CD14-positive monocyte (primary cell): ENCODE data around the gene ZNF649. TPM values are rescaled to one million over a fixed set of nuclear protein-coding genes. Genes with fewer than 3 reads are reported as not detected.
"Not testable (repeated sequence)": the region's sequence is repeated elsewhere in the genome, so short reads cannot be mapped to it uniquely, and the experiment has no call there.

Experiments
- DNase-seq, 3 donors: peaks; one replicate each; pipeline ENCODE4 v3.0.0-alpha.2; 2011 to 2022
- H2AFZ ChIP-seq: 2 replicates; pipeline ENCODE4 v1.6.0; 2012; ENCODE audit warnings: mild to moderate bottlenecking, low read depth, low read length, inconsistent platforms; ENCODE audit not compliant: insufficient read depth, poor library complexity, severe bottlenecking
- H3K27ac ChIP-seq, 2 donors: 1 replicate in 1 of 2; 2 replicates in 1 of 2; pipeline ENCODE4 v1.5.1; 2012 to 2013; ENCODE audit warnings: low read length in 2 of 2, control low read depth in 1 of 2, inconsistent platforms in 1 of 2, low read depth in 1 of 2, mild to moderate bottlenecking in 1 of 2
- H3K27me3 ChIP-seq, 2 donors: one replicate each; pipeline versions ENCODE4 v1.6.0 to v1.6.1; 2011 to 2013; ENCODE audit warnings: low read length in 2 of 2; ENCODE audit not compliant: control insufficient read depth in 2 of 2, insufficient read depth in 2 of 2
- H3K36me3 ChIP-seq, 2 donors: replicated peaks in 1 of 2; 1 replicate in 1 of 2; 2 replicates in 1 of 2; pipeline versions ENCODE4 v1.5.1 to v1.6.1; 2012 to 2013; ENCODE audit warnings: low read length in 2 of 2, control low read depth in 1 of 2, inconsistent platforms in 1 of 2, mild to moderate bottlenecking in 1 of 2; ENCODE audit not compliant: insufficient read depth in 2 of 2, control insufficient read depth in 1 of 2
- H3K4me1 ChIP-seq, 2 donors: 1 replicate in 1 of 2; 2 replicates in 1 of 2; pipeline versions ENCODE4 v1.5.1 to v1.6.1; 2012 to 2013; ENCODE audit warnings: low read length in 2 of 2, control low read depth in 1 of 2, inconsistent platforms in 1 of 2, mild to moderate bottlenecking in 1 of 2, moderate library complexity in 1 of 2; ENCODE audit not compliant: insufficient read depth in 2 of 2, control insufficient read depth in 1 of 2
- H3K4me2 ChIP-seq: replicated peaks from 2 replicates; pipeline ENCODE3; 2012; ENCODE audit warnings: low read length, moderate library complexity, mild to moderate bottlenecking; ENCODE audit not compliant: poor library complexity, severe bottlenecking; ENCODE audit errors: extremely low read depth
- H3K4me3 ChIP-seq, 3 experiments: fragments of 200-600 bp in 1 of 3; sonication (generic) in 1 of 3; replicated peaks in 1 of 3; 1 replicate in 2 of 3; 2 replicates in 1 of 3; pipeline ENCODE4 v1.5.1; 2011 to 2013; ENCODE audit warnings: low read length in 3 of 3, mild to moderate bottlenecking in 3 of 3, control low read depth in 2 of 3, low read depth in 2 of 3, inconsistent platforms in 1 of 3, moderate library complexity in 1 of 3
- H3K79me2 ChIP-seq: 2 replicates; pipeline ENCODE4 v1.6.0; 2012; ENCODE audit warnings: mild to moderate bottlenecking, control low read depth, inconsistent platforms, low read length, moderate library complexity; ENCODE audit not compliant: insufficient read depth
- H3K9ac ChIP-seq: 2 replicates; pipeline ENCODE4 v1.6.0; 2017; ENCODE audit warnings: low read length, mild to moderate bottlenecking; ENCODE audit not compliant: insufficient read depth, poor library complexity, severe bottlenecking
- H3K9me3 ChIP-seq, 2 donors: replicated peaks in 1 of 2; 1 replicate in 1 of 2; 2 replicates in 1 of 2; pipeline versions ENCODE4 v1.5.1 to v1.6.1; 2012 to 2013; ENCODE audit warnings: low read length in 2 of 2, control low read depth in 1 of 2; ENCODE audit not compliant: control insufficient read depth in 1 of 2, insufficient read depth in 1 of 2
- H4K20me1 ChIP-seq: 2 replicates; pipeline ENCODE4 v1.6.0; 2012; ENCODE audit warnings: mild to moderate bottlenecking, low read length, control low read depth, moderate library complexity; ENCODE audit not compliant: insufficient read depth
- H3K27ac Mint-ChIP-seq, 7 donors: one replicate each; pipeline ENCODE4 v1.8.0; 2020; ENCODE audit warnings: mild to moderate bottlenecking in 7 of 7, mixed read lengths in 7 of 7, moderate library complexity in 6 of 7, inconsistent platforms in 2 of 7
- H3K27me3 Mint-ChIP-seq, 3 donors: one replicate each; pipeline ENCODE4 v1.8.0; 2021 to 2022; ENCODE audit warnings: low read depth in 3 of 3, mild to moderate bottlenecking in 3 of 3, mixed read lengths in 3 of 3, moderate library complexity in 3 of 3, inconsistent platforms in 1 of 3
- H3K36me3 Mint-ChIP-seq, 2 donors: one replicate each; pipeline ENCODE4 v1.8.0; 2020; ENCODE audit warnings: mixed read lengths in 2 of 2, inconsistent platforms in 1 of 2, mild to moderate bottlenecking in 1 of 2
- H3K4me1 Mint-ChIP-seq: one replicate; pipeline ENCODE4 v1.8.0; 2020; ENCODE audit warnings: mild to moderate bottlenecking, mixed read lengths
- H3K4me3 Mint-ChIP-seq, 2 donors: one replicate each; pipeline ENCODE4 v1.8.0; 2020; ENCODE audit warnings: mild to moderate bottlenecking in 2 of 2, mixed read lengths in 2 of 2, moderate library complexity in 1 of 2
- H3K9me3 Mint-ChIP-seq, 7 donors: one replicate each; pipeline ENCODE4 v1.8.0; 2020 to 2022; ENCODE audit warnings: mixed read lengths in 7 of 7, mild to moderate bottlenecking in 6 of 7, moderate library complexity in 6 of 7, inconsistent platforms in 2 of 7
- CTCF ChIP-seq: fragments of 200-600 bp; IDR thresholded peaks from one replicate; pipeline ENCODE4 v1.8.0; 2022; ENCODE audit warnings: antibody characterized with exemption, mild to moderate bottlenecking
- WGBS: methylation state at CpG from one replicate; pipeline ENCODE4 v1.1.5; 2013; ENCODE audit warnings: missing lambda C conversion rate; ENCODE audit not compliant: insufficient coverage; 5-methylcytosine and 5-hydroxymethylcytosine counted together
- intact Hi-C, 2 donors: fragments of 100-400 bp; cut with micrococcal nuclease; formaldehyde crosslinking; loops; one replicate each; pipeline versions ENCODE4 v1.15.0 to v1.15.1; 2023
- polyA plus RNA-seq, 3 donors: library from polyadenylated mRNA; depleted of rRNA in 1 of 3; unstranded in 2 of 3; stranded (reverse) in 1 of 3; fragments of 300-500 nt in 2 of 3; fragments of >200 nt in 1 of 3; fragmentation: Illumina TruSeq in 2 of 3; gene quantifications; 1 replicate in 2 of 3; 2 replicates in 1 of 3; pipeline ENCODE4 v1.2.3, GENCODE V29; 2012 to 2021

ZNF649 gene
- polyA plus RNA-seq, 3 donors = 1.9 to 4.8 (median 3.9) TPM

DNA sequence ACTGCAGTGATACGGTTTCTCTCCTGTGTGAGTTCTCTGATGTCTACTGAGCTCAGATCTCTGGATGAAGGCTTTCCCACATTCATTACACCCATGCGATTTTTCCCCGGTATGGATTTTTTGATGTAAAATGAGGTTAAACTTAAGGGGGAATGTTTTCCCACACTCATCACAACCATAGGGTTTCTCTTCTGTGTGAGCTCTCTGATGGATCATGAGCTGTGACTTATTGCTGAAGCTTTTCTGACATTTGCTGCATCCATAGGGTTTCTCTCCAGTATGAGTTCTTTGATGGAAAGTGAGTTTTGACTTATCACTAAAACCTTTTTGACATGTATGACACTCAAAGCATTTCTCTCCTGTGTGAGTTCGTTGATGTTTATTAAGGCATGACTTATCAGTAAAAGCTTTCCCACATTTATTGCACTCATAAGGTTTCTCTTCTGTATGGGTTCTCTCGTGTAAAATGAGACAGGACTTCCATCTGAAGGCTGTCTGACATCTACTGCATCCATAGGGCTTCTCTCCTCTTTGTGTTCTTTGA is 10.6 kb upstream of the ZNF649 start:
- Histone ChIP-seq H3K36me3 (no peaks in the 10 kb centered on the region), H3K4me2 (no peak overlapping the region), H3K4me3 (peak overlapping the region in 1 of 3 experiments; percentile 28), H3K9me3 (peaks cover 65 to 99% of the 10 kb centered on the region in 2 donors), H3K27ac (no peak overlapping the region), H3K79me2 (no peaks in the 10 kb centered on the region), H3K27me3 (no peaks in the 10 kb centered on the region), H4K20me1 (no peaks in the 10 kb centered on the region), H3K4me1 (no peaks in the 10 kb centered on the region), H3K9ac (no peak overlapping the region), H2AFZ (no peak overlapping the region)
- H3K27ac Mint-ChIP-seq = no peak overlapping the region
- intact Hi-C loops = no loop called here
- no peak for TF ChIP-seq CTCF
- no CpG with 5 or more reads among the region's 5 CpGs for WGBS
- no peaks in the 10 kb centered on the region for H3K36me3 Mint-ChIP-seq
- H3K4me1 Mint-ChIP-seq = no peaks in the 10 kb centered on the region
- no peak overlapping the region for H3K4me3 Mint-ChIP-seq
- peaks cover 0 to 4% (median 0%) of the 10 kb centered on the region in 3 donors for H3K27me3 Mint-ChIP-seq
- peaks cover 39 to 96% (median 88%) of the 10 kb centered on the region in 7 donors for H3K9me3 Mint-ChIP-seq
- no peak for DNase-seq

DNA sequence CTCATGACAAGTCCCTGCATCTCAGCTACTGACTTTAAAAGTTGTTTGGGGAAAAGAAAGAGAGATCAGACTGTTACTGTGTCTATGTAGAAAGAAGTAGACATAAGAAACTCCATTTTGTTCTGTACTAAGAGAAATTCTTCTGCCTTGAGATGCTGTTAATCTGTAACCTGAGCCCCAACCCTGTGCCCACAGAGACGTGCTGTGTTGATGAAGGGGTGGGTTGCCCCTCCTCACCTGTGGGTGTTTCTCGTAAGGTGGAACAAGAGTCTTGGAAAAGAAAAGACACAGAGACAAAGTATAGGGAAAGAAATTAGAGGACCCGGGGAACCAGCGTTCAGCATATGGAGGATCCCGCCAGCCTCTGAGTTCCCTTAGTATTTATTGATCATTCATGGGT is 3.2 kb upstream of the ZNF649 start:
- H3K27me3 ChIP-seq, H3K36me3 ChIP-seq, H2AFZ ChIP-seq, H3K27ac ChIP-seq, H3K27ac Mint-ChIP-seq, H3K4me3 ChIP-seq, H3K4me2 ChIP-seq, H3K9ac ChIP-seq, DNase-seq, H4K20me1 ChIP-seq: not testable (repeated sequence)
- Histone ChIP-seq H3K4me1 (peaks cover 7 to 14% of the 10 kb centered on the region in 2 donors), H3K9me3 (peaks cover 60 to 70% of the 10 kb centered on the region in 2 donors), H3K79me2 (peaks cover 18% of the 10 kb centered on the region)
- intact Hi-C loops = loop anchor here in 1 of 2 donors (5.0 kb wide), 1 partner anchor 79 kb away; the partner anchor contains the start of gene ZNF350
- Mint-ChIP-seq H3K27me3 (peaks cover 3 to 22% (median 20%) of the 10 kb centered on the region in 3 donors), H3K9me3 (peaks cover 48 to 93% (median 88%) of the 10 kb centered on the region in 7 donors), H3K4me1 (peaks cover 17% of the 10 kb centered on the region), H3K4me3 (peak overlapping the region in 1 of 2 donors; percentile 35), H3K36me3 (peaks cover 3 to 15% of the 10 kb centered on the region in 2 donors)
- 54% methylated on average over 2 of the region's 5 CpGs for WGBS

GRCh38 chr19:51906108-51906507 is 1.3 kb upstream of the ZNF649 start:
- H3K4me1 ChIP-seq = peaks cover 7 to 16% of the 10 kb centered on the region in 2 donors
- H3K79me2 ChIP-seq = peaks cover 33% of the 10 kb centered on the region
- not testable (repeated sequence) for H3K4me2 ChIP-seq, H2AFZ ChIP-seq, H3K27ac Mint-ChIP-seq, H3K4me3 ChIP-seq, H4K20me1 ChIP-seq, H3K27ac ChIP-seq, H3K4me3 Mint-ChIP-seq, DNase-seq, H3K9ac ChIP-seq, H3K27me3 ChIP-seq
- peaks cover 10 to 23% of the 10 kb centered on the region in 2 donors for H3K36me3 Mint-ChIP-seq
- peaks cover 54 to 93% (median 89%) of the 10 kb centered on the region in 7 donors for H3K9me3 Mint-ChIP-seq
- intact Hi-C loops = loop anchor here in 1 of 2 donors (5.0 kb wide), 1 partner anchor 81 kb away; the partner anchor contains the start of gene ZNF350
- H3K4me1 Mint-ChIP-seq = peaks cover 19% of the 10 kb centered on the region
- peaks cover 3 to 22% (median 20%) of the 10 kb centered on the region in 3 donors for H3K27me3 Mint-ChIP-seq
- H3K36me3 ChIP-seq = peaks cover 0 to 18% of the 10 kb centered on the region in 2 donors
- WGBS = 59% methylated on average over 3 of the region's 9 CpGs
- H3K9me3 ChIP-seq = peaks cover 64 to 70% of the 10 kb centered on the region in 2 donors

DNA sequence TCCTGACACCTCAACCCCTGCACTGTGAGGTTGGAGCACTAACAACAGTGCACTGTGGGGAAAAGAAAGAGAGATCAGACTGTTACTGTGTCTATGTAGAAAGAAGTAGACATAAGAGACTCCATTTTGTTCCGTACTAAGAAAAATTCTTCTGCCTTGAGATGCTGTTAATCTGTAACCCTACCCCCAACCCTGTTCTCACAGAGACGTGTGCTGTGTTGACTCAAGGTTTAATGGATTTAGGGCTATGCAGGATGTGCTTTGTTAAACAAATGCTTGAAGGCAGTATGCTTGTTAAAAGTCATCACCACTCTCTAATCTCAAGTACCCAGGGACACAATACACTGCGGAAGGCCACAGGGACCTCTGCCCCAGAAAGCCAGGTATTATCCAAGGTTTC is 822 bp upstream of the ZNF649 start:
- H3K9ac ChIP-seq, H3K27me3 ChIP-seq, DNase-seq, H3K27ac Mint-ChIP-seq, H3K4me2 ChIP-seq, H3K27ac ChIP-seq, H3K4me3 ChIP-seq, H3K4me3 Mint-ChIP-seq, H4K20me1 ChIP-seq: not testable (repeated sequence)
- peaks cover 56 to 94% (median 89%) of the 10 kb centered on the region in 7 donors for H3K9me3 Mint-ChIP-seq
- intact Hi-C loops = loop anchor here in 1 of 2 donors (5.0 kb wide), 1 partner anchor 82 kb away; the partner anchor contains the start of gene ZNF350
- peaks cover 3 to 22% (median 20%) of the 10 kb centered on the region in 3 donors for H3K27me3 Mint-ChIP-seq
- peaks cover 7 to 16% of the 10 kb centered on the region in 2 donors for H3K4me1 ChIP-seq
- peaks cover 2 to 23% of the 10 kb centered on the region in 2 donors for H3K36me3 ChIP-seq
- peaks cover 14 to 28% of the 10 kb centered on the region in 2 donors for H3K36me3 Mint-ChIP-seq
- H2AFZ ChIP-seq = peak overlapping the region; percentile 35
- peaks cover 64 to 70% of the 10 kb centered on the region in 2 donors for H3K9me3 ChIP-seq
- no CpG with 5 or more reads among the region's 3 CpGs for WGBS
- peaks cover 19% of the 10 kb centered on the region for H3K4me1 Mint-ChIP-seq
- peaks cover 38% of the 10 kb centered on the region for H3K79me2 ChIP-seq
